Aorta (tissue), 5 donors: Measurements from ENCODE around the gene MAZ. TPM values are rescaled to one million over a fixed set of nuclear protein-coding genes. Genes with fewer than 3 reads are reported as not detected.

Experiments
- ATAC-seq: fragments of 200-7000 bp; cut with Tn5 transposase; one replicate; pipeline ENCODE4 v1.9.1; 2022; ENCODE audit warnings: moderate library complexity; ENCODE audit not compliant: low FRiP score
- DNase-seq, 2 donors: peaks; one replicate each; pipeline ENCODE4 v3.0.0-alpha.2; 2020
- H3K27ac ChIP-seq, 2 donors: one replicate each; pipeline ENCODE4 v1.5.1; 2013; ENCODE audit warnings: low read length in 2 of 2, mild to moderate bottlenecking in 2 of 2, moderate library complexity in 2 of 2, control low read depth in 1 of 2, inconsistent platforms in 1 of 2, low read depth in 1 of 2
- H3K27me3 ChIP-seq, 2 donors: one replicate each; pipeline ENCODE4 v1.6.1; 2013; ENCODE audit warnings: control low read depth in 1 of 2, low read length in 1 of 2, mild to moderate bottlenecking in 1 of 2, moderate library complexity in 1 of 2; ENCODE audit not compliant: insufficient read depth in 2 of 2, control insufficient read depth in 1 of 2
- H3K36me3 ChIP-seq, 2 donors: one replicate each; pipeline ENCODE4 v1.6.1; 2013; ENCODE audit warnings: control low read depth in 1 of 2, low read length in 1 of 2, mild to moderate bottlenecking in 1 of 2; ENCODE audit not compliant: insufficient read depth in 2 of 2, control insufficient read depth in 1 of 2
- H3K4me1 ChIP-seq, 2 donors: one replicate each; pipeline ENCODE4 v1.6.1; 2013; ENCODE audit warnings: low read length in 2 of 2, control low read depth in 1 of 2, mild to moderate bottlenecking in 1 of 2, moderate library complexity in 1 of 2; ENCODE audit not compliant: insufficient read depth in 2 of 2, control insufficient read depth in 1 of 2
- H3K4me3 ChIP-seq, 2 donors: one replicate each; pipeline ENCODE4 v1.5.1; 2013; ENCODE audit warnings: low read length in 2 of 2, control low read depth in 1 of 2, mild to moderate bottlenecking in 1 of 2
- H3K9me3 ChIP-seq: one replicate; pipeline ENCODE4 v1.6.1; 2013; ENCODE audit warnings: mild to moderate bottlenecking, low read length; ENCODE audit not compliant: control insufficient read depth
- WGBS, 2 donors: extraction: QIAGEN DNeasy Blood & Tissue Kit; methylation state at CpG; one replicate each; pipeline ENCODE4 v1.1.7; 2013; 5-methylcytosine and 5-hydroxymethylcytosine counted together
- intact Hi-C, 2 donors: fragments of 100-400 bp; cut with DNase I; formaldehyde crosslinking; loops; one replicate each; pipeline versions ENCODE4 v1.14.2 to v1.15.0; 2022
- polyA plus RNA-seq, 2 donors: library from polyadenylated mRNA; stranded (reverse); fragments of 200-250 nt; gene quantifications; one replicate each; pipeline ENCODE4 v1.2.3, GENCODE V29; 2013
- total RNA-seq, 2 donors: library from RNA; stranded (reverse); fragmentation: NEBNext Ultra II Directional; extraction: Animal tissue kit (Norgen Biotek cat#: 25700); gene quantifications; one replicate each; pipeline ENCODE4 v1.2.1, GENCODE V29; 2021
- donor health status: healthy with polysubstance abuse.
- donor health status: Bipolar disorder and iron deficiency.
- donor health status: DM: no; HTN: no; CAD: no.
- donor health status: DM: no; HTN: no; CAD: no.
- donor health status: DM: yes; HTN: yes; CAD: no.

MAZ gene
- total and polyA plus RNA-seq, 4 donors, result 109 to 127 (median 116) TPM

DNA sequence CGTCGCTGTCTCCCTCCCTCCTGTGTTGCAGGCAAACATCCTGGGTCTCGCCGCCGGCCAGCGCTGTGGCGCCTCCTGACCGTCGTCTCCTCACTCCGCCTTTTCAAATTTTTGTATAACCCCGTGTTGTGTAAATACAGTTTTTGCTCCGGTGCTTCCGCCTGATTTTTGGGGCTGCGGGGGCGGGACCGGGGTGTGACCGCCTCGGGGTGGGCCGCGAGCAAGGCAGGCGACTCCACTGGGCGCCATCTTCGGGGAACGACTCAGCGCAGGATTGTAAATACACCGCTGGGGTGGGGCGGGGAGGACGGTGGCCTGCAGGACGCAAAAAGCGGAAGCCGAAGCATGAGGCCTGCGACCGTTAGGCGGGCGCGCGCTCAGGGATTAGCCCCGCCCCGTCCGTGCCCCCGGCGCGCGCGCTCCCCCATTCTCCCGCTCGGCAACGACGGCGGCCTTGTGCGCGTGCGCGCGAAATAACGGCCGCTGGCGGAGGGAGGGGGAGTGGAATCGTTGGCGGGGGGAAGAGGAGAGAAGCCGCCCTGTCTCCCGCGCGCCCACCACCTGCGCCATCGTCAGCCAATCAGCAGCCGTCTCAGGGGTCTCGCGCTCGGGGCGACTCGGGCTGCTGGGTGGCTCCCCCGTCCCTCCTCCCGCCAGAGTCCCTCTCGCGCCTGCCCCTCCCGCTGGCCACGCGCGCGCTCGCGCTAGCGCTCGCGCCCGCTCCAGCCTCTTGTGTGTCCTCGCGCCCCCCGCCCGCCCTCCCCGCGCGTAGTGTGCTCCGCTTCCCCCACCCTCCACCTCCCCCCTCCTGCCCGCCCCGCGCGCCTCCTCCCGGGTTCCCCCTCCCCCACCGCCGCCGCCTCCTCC, 864 bp upstream of the MAZ start:
- Histone ChIP-seq H3K9me3 (no peaks in the 10 kb centered on the region), H3K4me3 (peak overlapping the region; percentile 20 to 38), H3K27ac (peak overlapping the region; percentile 23 to 80), H3K36me3 (no peaks in the 10 kb centered on the region), H3K27me3 (no peaks in the 10 kb centered on the region), H3K4me1 (no peaks in the 10 kb centered on the region)
- peak; percentile 99 for DNase-seq
- peak; percentile 95 for ATAC-seq
- 0 to 1% methylated on average over 60 to 102 of the region's 103 CpGs for WGBS, 2 donors
- intact Hi-C loops, result loop anchor here in 1 of 2 donors (5.0 kb wide), 1 partner anchor 572 kb away; no protein-coding TSS in a partner anchor

DNA sequence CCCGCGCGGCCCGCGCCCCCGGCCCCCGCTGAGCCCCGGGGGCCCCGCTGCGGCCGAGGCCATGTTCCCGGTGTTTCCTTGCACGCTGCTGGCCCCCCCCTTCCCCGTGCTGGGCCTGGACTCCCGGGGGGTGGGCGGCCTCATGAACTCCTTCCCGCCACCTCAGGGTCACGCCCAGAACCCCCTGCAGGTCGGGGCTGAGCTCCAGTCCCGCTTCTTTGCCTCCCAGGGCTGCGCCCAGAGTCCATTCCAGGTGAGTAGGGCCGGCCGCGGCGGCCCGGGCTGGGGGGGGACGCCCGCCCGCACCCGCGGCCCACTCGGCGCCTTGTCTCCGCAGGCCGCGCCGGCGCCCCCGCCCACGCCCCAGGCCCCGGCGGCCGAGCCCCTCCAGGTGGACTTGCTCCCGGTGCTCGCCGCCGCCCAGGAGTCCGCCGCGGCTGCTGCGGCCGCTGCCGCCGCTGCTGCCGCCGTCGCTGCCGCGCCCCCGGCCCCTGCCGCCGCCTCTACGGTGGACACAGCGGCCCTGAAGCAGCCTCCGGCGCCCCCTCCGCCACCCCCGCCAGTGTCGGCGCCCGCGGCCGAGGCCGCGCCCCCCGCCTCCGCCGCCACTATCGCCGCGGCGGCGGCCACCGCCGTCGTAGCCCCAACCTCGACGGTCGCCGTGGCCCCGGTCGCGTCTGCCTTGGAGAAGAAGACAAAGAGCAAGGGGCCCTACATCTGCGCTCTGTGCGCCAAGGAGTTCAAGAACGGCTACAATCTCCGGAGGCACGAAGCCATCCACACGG, 504 bp downstream of the MAZ start:
- 1% methylated on average over 59 to 99 of the region's 99 CpGs for WGBS, 2 donors
- Histone ChIP-seq H3K4me3 (peak overlapping the region; percentile 69 to 73), H3K27me3 (no peaks in the 10 kb centered on the region), H3K9me3 (no peaks in the 10 kb centered on the region), H3K27ac (peak overlapping the region; percentile 47 to 88), H3K36me3 (no peaks in the 10 kb centered on the region), H3K4me1 (no peaks in the 10 kb centered on the region)
- ATAC-seq (no peak), DNase-seq (peak in 1 of 2 donors; percentile 81)
- intact Hi-C loops, result loop anchor here in 1 of 2 donors (5.0 kb wide), 1 partner anchor 570 kb away; no protein-coding TSS in a partner anchor

DNA sequence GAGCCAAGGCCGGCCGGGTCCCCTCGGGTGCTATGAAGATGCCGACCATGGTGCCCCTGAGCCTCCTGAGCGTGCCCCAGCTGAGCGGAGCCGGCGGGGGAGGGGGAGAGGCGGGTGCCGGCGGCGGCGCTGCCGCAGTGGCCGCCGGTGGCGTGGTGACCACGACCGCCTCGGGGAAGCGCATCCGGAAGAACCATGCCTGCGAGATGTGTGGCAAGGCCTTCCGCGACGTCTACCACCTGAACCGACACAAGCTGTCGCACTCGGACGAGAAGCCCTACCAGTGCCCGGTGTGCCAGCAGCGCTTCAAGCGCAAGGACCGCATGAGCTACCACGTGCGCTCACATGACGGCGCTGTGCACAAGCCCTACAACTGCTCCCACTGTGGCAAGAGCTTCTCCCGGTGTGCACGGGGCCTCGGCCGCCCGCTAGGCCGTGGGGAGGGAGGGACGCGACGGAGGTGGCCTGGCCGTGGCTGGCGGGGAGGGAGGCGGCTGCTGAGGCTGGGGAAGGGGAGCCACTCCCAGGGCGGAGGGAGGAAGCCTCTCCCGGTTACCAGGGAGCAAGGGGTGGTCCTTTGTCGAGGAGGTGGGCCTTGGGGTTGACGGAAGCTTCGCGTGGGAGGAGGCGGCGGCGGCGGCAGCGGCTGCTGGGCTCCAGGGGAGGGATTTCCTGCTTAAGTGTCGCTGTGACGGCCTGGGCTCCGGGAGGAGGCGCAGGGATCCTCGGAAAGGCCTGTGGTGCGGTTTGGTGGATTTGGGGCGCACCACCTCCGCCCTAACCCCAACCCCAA, 1.3 kb downstream of the MAZ start:
- peak; percentile 55 for ATAC-seq
- 1% methylated on average over 45 to 69 of the region's 69 CpGs for WGBS, 2 donors
- Histone ChIP-seq H3K4me1 (no peaks in the 10 kb centered on the region), H3K27me3 (no peaks in the 10 kb centered on the region), H3K36me3 (no peaks in the 10 kb centered on the region), H3K9me3 (no peaks in the 10 kb centered on the region), H3K27ac (peak overlapping the region in 1 of 2 donors; percentile 50), H3K4me3 (peak overlapping the region; percentile 69 to 73)
- peak; percentile 95 for DNase-seq
- intact Hi-C loops, result loop anchor here in 1 of 2 donors (5.0 kb wide), 1 partner anchor 570 kb away; no protein-coding TSS in a partner anchor

- H3K27me3 ChIP-seq, result no peaks in the 10 kb centered on the region
- ATAC-seq (no peak), DNase-seq (peak in 1 of 2 donors; percentile 66)
- no peaks in the 10 kb centered on the region for H3K4me1 ChIP-seq
- peak overlapping the region in 1 of 2 donors; percentile 1 for H3K4me3 ChIP-seq
- 35 to 36% methylated on average over 25 of the region's 25 CpGs for WGBS, 2 donors
- H3K9me3 ChIP-seq, result no peaks in the 10 kb centered on the region
- no peaks in the 10 kb centered on the region for H3K36me3 ChIP-seq
- H3K27ac ChIP-seq, result peak overlapping the region in 1 of 2 donors; percentile 50
- intact Hi-C loops, result loop anchor here in 1 of 2 donors (5.0 kb wide), 1 partner anchor 569 kb away; no protein-coding TSS in a partner anchor
Measured at GRCh38 chr16:29808219-29808900, 2.0 kb downstream of the MAZ start.

- Histone ChIP-seq H3K9me3 (no peaks in the 10 kb centered on the region), H3K36me3 (no peaks in the 10 kb centered on the region), H3K4me3 (no peak overlapping the region), H3K27me3 (no peaks in the 10 kb centered on the region), H3K27ac (peak overlapping the region in 1 of 2 donors; percentile 15), H3K4me1 (no peaks in the 10 kb centered on the region)
- DNase-seq (peak in 1 of 2 donors; percentile 59), ATAC-seq (no peak)
- intact Hi-C loops, result loop anchor here in 1 of 2 donors (5.0 kb wide), 1 partner anchor 568 kb away; no protein-coding TSS in a partner anchor
- 67 to 71% methylated on average over 31 of the region's 31 CpGs for WGBS, 2 donors
Measured at GRCh38 chr16:29809031-29809747, 2.9 kb downstream of the MAZ start.

DNA sequence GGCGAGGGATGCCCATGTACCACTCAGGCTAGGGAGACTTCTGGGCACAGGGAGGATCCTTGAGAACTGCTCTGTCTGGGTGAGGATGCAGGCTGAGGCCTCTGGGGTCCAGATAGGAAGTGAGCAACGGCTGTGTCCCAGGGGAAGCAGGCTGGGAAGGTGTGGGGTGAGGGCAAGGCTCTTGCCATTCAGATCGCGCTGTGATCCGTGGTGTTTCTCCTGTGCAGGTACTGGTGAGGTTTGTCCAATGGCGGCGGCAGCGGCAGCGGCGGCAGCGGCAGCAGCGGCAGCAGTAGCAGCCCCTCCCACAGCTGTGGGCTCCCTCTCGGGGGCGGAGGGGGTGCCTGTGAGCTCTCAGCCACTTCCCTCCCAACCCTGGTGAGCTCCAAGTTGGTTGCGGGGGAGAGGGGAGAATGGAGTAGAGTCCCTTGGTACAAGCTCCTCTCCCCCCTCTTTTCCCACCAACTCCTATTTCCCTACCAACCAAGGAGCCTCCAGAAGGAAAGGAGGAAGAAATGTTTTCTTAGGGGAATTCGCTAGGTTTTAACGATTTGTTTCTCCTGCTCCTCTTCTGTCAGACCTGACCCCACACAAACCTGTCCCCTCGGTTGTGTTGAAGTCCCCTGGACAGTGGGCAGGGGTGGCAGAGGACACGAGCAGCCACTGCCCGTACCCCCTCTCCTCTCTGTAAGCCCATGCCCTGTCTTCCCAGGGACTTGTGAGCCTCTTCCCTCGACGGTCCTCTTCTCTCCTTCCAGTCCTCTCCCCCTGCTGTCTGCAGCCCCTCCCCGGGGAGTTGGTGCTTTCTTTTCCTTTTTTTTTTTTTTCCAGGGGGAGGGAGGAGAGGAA, 3.7 kb downstream of the MAZ start:
- DNase-seq (peak in 1 of 2 donors; percentile 54), ATAC-seq (no peak)
- H3K36me3 ChIP-seq, result no peaks in the 10 kb centered on the region
- peak overlapping the region; percentile 15 to 59 for H3K27ac ChIP-seq
- no peak overlapping the region for H3K4me3 ChIP-seq
- intact Hi-C loops, result loop anchor here in 1 of 2 donors (5.0 to 10.0 kb wide), 3 partner anchors 185 to 955 kb away; partner anchors contain the start of genes CFAP119, HIRIP3, INO80E and RNF40
- WGBS, 2 donors, result 22 to 27% methylated on average over 15 to 23 of the region's 23 CpGs
- H3K4me1 ChIP-seq, result no peaks in the 10 kb centered on the region
- no peaks in the 10 kb centered on the region for H3K27me3 ChIP-seq
- H3K9me3 ChIP-seq, result no peaks in the 10 kb centered on the region
